H1 (cell line): Measurements from ENCODE around the gene APOL1. TPM values are rescaled to one million over a fixed set of nuclear protein-coding genes. Genes with fewer than 3 reads are reported as not detected.

Experiments used
- CTCF ChIA-PET: fragments of 300-600 bp; sonication (Branson Sonifier 250); formaldehyde crosslinking; loops from one replicate; lab custom pipeline; 2021; ENCODE audit not compliant: partially characterized antibody; lab: Charles Lee
- POLR2A ChIA-PET: fragments of 300-600 bp; sonication (Branson Sonifier 250); formaldehyde crosslinking; loops from one replicate; lab custom pipeline; 2021; ENCODE audit warnings: inconsistent platforms; ENCODE audit not compliant: partially characterized antibody; lab: Charles Lee
- DNase-seq, 2 experiments: peaks; one replicate each; pipeline versions ENCODE4 v3.0.0 to v3.0.0-alpha.2; 2010 to 2022; ENCODE audit warnings: low spot score in 2 of 2, low read depth in 1 of 2, mixed read lengths in 1 of 2
- FAIRE-seq: peaks from 2 replicates; lab custom pipeline; 2011; peaks lifted over from hg19 to GRCh38; lab: Jason Lieb, UNC
- H2AFZ ChIP-seq: 2 replicates; pipeline ENCODE4 v1.8.1; 2012; ENCODE audit warnings: low read length, inconsistent platforms
- H2AK5ac ChIP-seq: 2 replicates; pipeline ENCODE4 v1.6.1; 2013; ENCODE audit warnings: low read depth, low read length
- H2BK120ac ChIP-seq: replicated peaks from 2 replicates; pipeline ENCODE3; 2013; ENCODE audit warnings: low read depth, low read length, inconsistent platforms
- H2BK12ac ChIP-seq: 2 replicates; pipeline ENCODE4 v1.6.1; 2013; ENCODE audit warnings: low read depth, low read length
- H2BK15ac ChIP-seq: 2 replicates; pipeline ENCODE4 v1.6.1; 2013; ENCODE audit warnings: low read length
- H2BK20ac ChIP-seq: 2 replicates; pipeline ENCODE4 v1.6.1; 2013; ENCODE audit warnings: low read length
- H2BK5ac ChIP-seq: 2 replicates; pipeline ENCODE4 v1.6.1; 2013; ENCODE audit warnings: low read depth, low read length
- H3K14ac ChIP-seq: 2 replicates; pipeline ENCODE4 v1.6.1; 2013; ENCODE audit warnings: inconsistent platforms; ENCODE audit not compliant: insufficient read length
- H3K18ac ChIP-seq: 2 replicates; pipeline ENCODE4 v1.6.1; 2013; ENCODE audit warnings: low read length; ENCODE audit errors: extremely low read depth
- H3K23ac ChIP-seq: 2 replicates; pipeline ENCODE4 v1.6.1; 2013; ENCODE audit warnings: inconsistent platforms; ENCODE audit not compliant: insufficient read length
- H3K23me2 ChIP-seq: 2 replicates; pipeline ENCODE4 v1.6.1; 2013; ENCODE audit warnings: low read depth, low read length
- H3K27ac ChIP-seq: 2 replicates; pipeline ENCODE4 v1.6.1; 2011; ENCODE audit warnings: low read depth, low read length, inconsistent platforms
- H3K27me3 ChIP-seq, 4 experiments: replicated peaks in 1 of 4; 1 replicate in 1 of 4; 2 replicates in 3 of 4; pipeline versions ENCODE4 v1.6.1 to v1.8.1; 2011 to 2013; ENCODE audit warnings: low read length in 3 of 4, mild to moderate bottlenecking in 3 of 4, inconsistent platforms in 2 of 4, mixed read lengths in 2 of 4, moderate library complexity in 1 of 4; ENCODE audit not compliant: control insufficient read depth in 3 of 4, insufficient read depth in 3 of 4; ENCODE audit errors: extremely low read depth in 1 of 4
- H3K36me3 ChIP-seq, 4 experiments: 2 replicates each; pipeline versions ENCODE4 v1.6.1 to v1.8.1; 2011 to 2013; ENCODE audit warnings: mild to moderate bottlenecking in 4 of 4, low read length in 3 of 4, moderate library complexity in 2 of 4, control low read depth in 1 of 4, inconsistent platforms in 1 of 4; ENCODE audit not compliant: insufficient read depth in 4 of 4, control insufficient read depth in 2 of 4
- H3K4ac ChIP-seq: replicated peaks from 2 replicates; pipeline ENCODE3; 2013; ENCODE audit warnings: low read length, low read depth, mixed read lengths, inconsistent platforms; ENCODE audit not compliant: insufficient read length
- H3K4me1 ChIP-seq, 4 experiments: replicated peaks in 1 of 4; 1 replicate in 1 of 4; 2 replicates in 3 of 4; pipeline versions ENCODE4 v1.6.1 to v1.8.1; 2011 to 2013; ENCODE audit warnings: low read length in 3 of 4, inconsistent platforms in 2 of 4, mixed read lengths in 1 of 4; ENCODE audit not compliant: insufficient read depth in 4 of 4, control insufficient read depth in 3 of 4
- H3K4me2 ChIP-seq, 2 experiments: 2 replicates each; pipeline versions ENCODE4 v1.6.1 to v1.8.1; 2011 to 2013; ENCODE audit warnings: low read depth in 2 of 2, low read length in 2 of 2, control low read depth in 1 of 2, inconsistent platforms in 1 of 2, mild to moderate bottlenecking in 1 of 2; ENCODE audit not compliant: insufficient read depth in 1 of 2
- H3K4me3 ChIP-seq, 4 experiments: fragments of 200-600, 300-600 bp in 1 of 4; sonication (generic), shearing (Covaris generic), sonication (Bioruptor Twin) in 1 of 4; 2 replicates each; pipeline versions ENCODE4 v1.5.1 to v1.8.1; 2011 to 2016; ENCODE audit warnings: low read length in 4 of 4, low read depth in 3 of 4, control low read depth in 2 of 4, inconsistent platforms in 2 of 4, mild to moderate bottlenecking in 2 of 4, mixed read lengths in 1 of 4, moderate library complexity in 1 of 4; ENCODE audit not compliant: insufficient read depth in 2 of 4; ENCODE audit errors: extremely low read depth in 1 of 4
- H3K56ac ChIP-seq: replicated peaks from 2 replicates; pipeline ENCODE3; 2013; ENCODE audit warnings: low read depth, mild to moderate bottlenecking, mixed read lengths, low read length, inconsistent platforms; ENCODE audit not compliant: insufficient read length
- H3K79me1 ChIP-seq: 2 replicates; pipeline ENCODE4 v1.6.1; 2013; ENCODE audit warnings: low read depth, low read length, control low read depth
- H3K79me2 ChIP-seq, 2 experiments: 2 replicates each; pipeline versions ENCODE4 v1.6.1 to v1.8.1; 2012 to 2013; ENCODE audit warnings: low read length in 2 of 2, mild to moderate bottlenecking in 2 of 2, inconsistent platforms in 1 of 2; ENCODE audit not compliant: insufficient read depth in 2 of 2, control insufficient read depth in 1 of 2
- H3K9ac ChIP-seq, 4 experiments: replicated peaks in 1 of 4; 1 replicate in 1 of 4; 2 replicates in 3 of 4; pipeline versions ENCODE4 v1.6.1 to v1.8.1; 2011 to 2013; ENCODE audit warnings: low read depth in 3 of 4, low read length in 3 of 4, control low read depth in 2 of 4, mild to moderate bottlenecking in 2 of 4, moderate library complexity in 2 of 4, inconsistent platforms in 1 of 4; ENCODE audit errors: extremely low read depth in 1 of 4
- H3K9me3 ChIP-seq, 2 experiments: 2 replicates each; pipeline versions ENCODE4 v1.6.1 to v1.8.1; 2012 to 2013; ENCODE audit warnings: mild to moderate bottlenecking in 2 of 2, moderate library complexity in 2 of 2, control low read depth in 1 of 2, inconsistent platforms in 1 of 2, low read depth in 1 of 2, low read length in 1 of 2, mixed read lengths in 1 of 2; ENCODE audit not compliant: insufficient read depth in 2 of 2
- H4K20me1 ChIP-seq, 2 experiments: replicated peaks in 1 of 2; 2 replicates each; pipeline versions ENCODE3 to v1.8.1; 2011 to 2013; ENCODE audit warnings: inconsistent platforms in 2 of 2, low read length in 2 of 2, mild to moderate bottlenecking in 1 of 2; ENCODE audit not compliant: insufficient read depth in 2 of 2, control insufficient read depth in 1 of 2
- H4K5ac ChIP-seq: 2 replicates; pipeline ENCODE4 v1.6.1; 2013; ENCODE audit warnings: low read length, low read depth, mixed read lengths, inconsistent platforms; ENCODE audit not compliant: insufficient read length
- H4K8ac ChIP-seq: 2 replicates; pipeline ENCODE4 v1.8.0; 2013; ENCODE audit warnings: mild to moderate bottlenecking, moderate library complexity, low read length, inconsistent platforms; ENCODE audit not compliant: insufficient read depth; ENCODE audit errors: extremely low read depth
- H4K91ac ChIP-seq: replicated peaks from 2 replicates; pipeline ENCODE3; 2013; ENCODE audit warnings: low read length, mixed read lengths, inconsistent platforms; ENCODE audit not compliant: insufficient read length
- FOSL1 ChIP-seq: IDR thresholded peaks from 2 replicates; pipeline ENCODE4 v1.6.1; 2011; ENCODE audit warnings: mild to moderate bottlenecking, low read depth, low read length, moderate library complexity; ENCODE audit not compliant: insufficient read depth
- JUN ChIP-seq: IDR thresholded peaks from 2 replicates; pipeline ENCODE4 v1.6.1; 2011; ENCODE audit warnings: low read depth, mild to moderate bottlenecking, improper control_type of control experiment, low read length
- POLR2AphosphoS5 ChIP-seq: IDR thresholded peaks from 2 replicates; pipeline ENCODE4 v1.6.1; 2011; ENCODE audit warnings: low read depth, low read length
- RXRA ChIP-seq: IDR thresholded peaks from 2 replicates; pipeline ENCODE4 v1.6.1; 2011; ENCODE audit warnings: low read depth, mild to moderate bottlenecking, low read length, moderate library complexity; ENCODE audit not compliant: insufficient read depth
- SAP30 ChIP-seq: fragments of 300-600 bp; sonication (generic); IDR thresholded peaks from 2 replicates; pipeline ENCODE4 v1.7.1; 2012; ENCODE audit warnings: low read length, moderate library complexity, mild to moderate bottlenecking, inconsistent platforms; ENCODE audit not compliant: insufficient read depth, insufficient replicate concordance
- WGBS, 2 experiments: shearing (Covaris generic) in 1 of 2; methylation state at CpG; one replicate each; pipeline versions ENCODE4 v1.1.6 to v1.1.7; 2013 to 2015; ENCODE audit warnings: low lambda C conversion rate in 2 of 2, mixed read lengths in 2 of 2, inconsistent platforms in 1 of 2, low coverage in 1 of 2, missing lambda C conversion rate in 1 of 2; ENCODE audit not compliant: insufficient replicate concordance in 2 of 2, insufficient coverage in 1 of 2, insufficient read length in 1 of 2; ENCODE audit errors: extremely low coverage in 1 of 2, missing lambda C conversion rate in 1 of 2; 5-methylcytosine and 5-hydroxymethylcytosine counted together
- polyA plus RNA-seq, 7 experiments: library from polyadenylated mRNA; depleted of rRNA in 3 of 7; stranded (reverse) in 5 of 7; unstranded in 2 of 7; fragments of >200 nt in 5 of 7; fragments of 200-250 nt in 2 of 7; gene quantifications; 1 replicate in 5 of 7; 2 replicates in 1 of 7; 4 replicates in 1 of 7; pipeline versions ENCODE4 v1.2.1 to v1.2.3, GENCODE V29; 2011 to 2013; ENCODE audit warnings: missing spikeins in 2 of 7, mixed read lengths in 2 of 7
- total RNA-seq: library from RNA; stranded (reverse); fragmentation: NEBNext Ultra II Directional; extraction: Animal tissue kit (Norgen Biotek cat#: 25700); gene quantifications from 2 replicates; pipeline ENCODE4 v1.2.1, GENCODE V29; 2021
- TF ChIP-seq, protein P1 (sequence below): IDR thresholded peaks from 2 replicates; pipeline ENCODE4 v1.6.1; 2011; ENCODE audit warnings: low read length, improper control_type of control experiment

Gene APOL1
- total and polyA plus RNA-seq, 2 of the 8 experiments (the other 6 are each of a cell fraction or from before 2014, with no cell fraction given), result not detected

DNA sequence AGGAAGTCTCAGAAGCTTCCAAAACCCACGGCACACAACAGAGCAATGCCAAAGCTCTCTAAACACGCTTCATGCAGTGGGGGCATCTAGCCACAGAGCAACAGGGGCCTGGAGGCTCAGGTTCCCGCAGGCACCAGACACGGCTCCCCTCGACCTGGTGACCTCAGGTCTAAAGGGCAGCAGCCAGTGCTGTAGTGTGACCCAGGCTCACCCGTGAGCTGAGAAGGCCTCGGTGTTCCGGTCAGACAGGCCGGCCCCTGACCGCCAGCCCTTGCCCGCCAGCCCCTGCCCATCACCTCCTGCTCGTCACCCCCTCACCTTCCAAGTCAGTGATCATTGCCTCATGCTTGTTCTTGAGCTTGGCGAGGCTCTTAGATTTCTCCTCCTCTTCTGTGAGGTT is 45.7 kb downstream of the APOL1 start:
- H2AFZ ChIP-seq, result no peak overlapping the region
- ChIA-PET CTCF (interaction anchor here (0.7 to 17.3 kb wide), 19 partner anchors 9 to 212 kb away, joined by 3 to 159 read pairs (median 5); no protein-coding TSS in a partner anchor), POLR2A (interaction anchor here (0.8 to 2.0 kb wide), 7 partner anchors 9 to 173 kb away, joined by 3 to 6 read pairs (median 4); no protein-coding TSS in a partner anchor)
- no peak overlapping the region for H3K4me2 ChIP-seq
- H2BK12ac ChIP-seq, result no peak overlapping the region
- no peak overlapping the region for H2BK15ac ChIP-seq
- no peak overlapping the region for H2BK20ac ChIP-seq
- no peaks in the 10 kb centered on the region for H3K23me2 ChIP-seq
- no peak overlapping the region for H4K8ac ChIP-seq
- H3K4me3 ChIP-seq, result no peak overlapping the region
- no peaks in the 10 kb centered on the region for H3K4me1 ChIP-seq
- 0 out of 2 replicates have a peak, but pooled peaks cover 5% of the 10 kb centered on the region for H3K79me1 ChIP-seq
- no peak overlapping the region for H3K4ac ChIP-seq
- H3K79me2 ChIP-seq, result no peaks in the 10 kb centered on the region
- no peak overlapping the region for H4K91ac ChIP-seq
- 97% methylated on average over 13 of the region's 13 CpGs; no CpG with 5 or more reads in 1 of the 2 experiments for WGBS, 2 experiments
- no peak overlapping the region for H3K14ac ChIP-seq
- no peak overlapping the region for H2BK5ac ChIP-seq
- no peak overlapping the region for H2AK5ac ChIP-seq
- FAIRE-seq, result no peak
- no peak overlapping the region for H3K23ac ChIP-seq
- no peaks in the 10 kb centered on the region for H3K9me3 ChIP-seq
- H2BK120ac ChIP-seq, result no peak overlapping the region
- H3K27ac ChIP-seq, result no peak overlapping the region
- DNase-seq, result no peak
- no peak overlapping the region for H3K18ac ChIP-seq
- TF ChIP-seq POLR2AphosphoS5 (no peak), JUN (no peak), SAP30 (no peak), FOSL1 (no peak), RXRA (no peak)
- TF ChIP-seq, protein P1, sequence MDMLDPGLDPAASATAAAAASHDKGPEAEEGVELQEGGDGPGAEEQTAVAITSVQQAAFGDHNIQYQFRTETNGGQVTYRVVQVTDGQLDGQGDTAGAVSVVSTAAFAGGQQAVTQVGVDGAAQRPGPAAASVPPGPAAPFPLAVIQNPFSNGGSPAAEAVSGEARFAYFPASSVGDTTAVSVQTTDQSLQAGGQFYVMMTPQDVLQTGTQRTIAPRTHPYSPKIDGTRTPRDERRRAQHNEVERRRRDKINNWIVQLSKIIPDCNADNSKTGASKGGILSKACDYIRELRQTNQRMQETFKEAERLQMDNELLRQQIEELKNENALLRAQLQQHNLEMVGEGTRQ, result no peak
- H3K56ac ChIP-seq, result no peak overlapping the region
- no peaks in the 10 kb centered on the region for H3K27me3 ChIP-seq
- H4K20me1 ChIP-seq, result peaks cover 3 to 4% of the 10 kb centered on the region in 2 experiments
- no peak overlapping the region for H4K5ac ChIP-seq
- H3K36me3 ChIP-seq, result peaks cover 59 to 90% (median 86%) of the 10 kb centered on the region in 4 experiments
- no peak overlapping the region for H3K9ac ChIP-seq
